Gastroesophageal sphincter (tissue), 3 donors: ENCODE measurements around the gene DAAM1.

Experiments used
- POLR2A ChIP-seq, 2 donors: fragments of 450-650 bp; IDR thresholded peaks; one replicate each; pipeline ENCODE4 v1.6.1; 2017; ENCODE audit warnings: antibody characterized with exemption in 2 of 2, mild to moderate bottlenecking in 2 of 2, moderate library complexity in 1 of 2
- POLR2AphosphoS5 ChIP-seq: sonication (generic); formaldehyde crosslinking; IDR thresholded peaks from one replicate; pipeline ENCODE4 v1.6.1; 2017; ENCODE audit warnings: antibody characterized with exemption
- TF ChIP-seq, protein P1 (sequence below), 4 experiments: fragments of 200-600 bp in 2 of 4; fragments of 450-650 bp in 2 of 4; sonication (generic) in 1 of 4; IDR thresholded peaks; one replicate each; pipeline ENCODE4 v1.5.1; 2017 to 2019; ENCODE audit warnings: antibody characterized with exemption in 4 of 4, mild to moderate bottlenecking in 2 of 4, moderate library complexity in 2 of 4

GRCh38 chr14:59184396-59184795 lies 4.1 kb upstream of the DAAM1 start:
- TF ChIP-seq, protein P1, sequence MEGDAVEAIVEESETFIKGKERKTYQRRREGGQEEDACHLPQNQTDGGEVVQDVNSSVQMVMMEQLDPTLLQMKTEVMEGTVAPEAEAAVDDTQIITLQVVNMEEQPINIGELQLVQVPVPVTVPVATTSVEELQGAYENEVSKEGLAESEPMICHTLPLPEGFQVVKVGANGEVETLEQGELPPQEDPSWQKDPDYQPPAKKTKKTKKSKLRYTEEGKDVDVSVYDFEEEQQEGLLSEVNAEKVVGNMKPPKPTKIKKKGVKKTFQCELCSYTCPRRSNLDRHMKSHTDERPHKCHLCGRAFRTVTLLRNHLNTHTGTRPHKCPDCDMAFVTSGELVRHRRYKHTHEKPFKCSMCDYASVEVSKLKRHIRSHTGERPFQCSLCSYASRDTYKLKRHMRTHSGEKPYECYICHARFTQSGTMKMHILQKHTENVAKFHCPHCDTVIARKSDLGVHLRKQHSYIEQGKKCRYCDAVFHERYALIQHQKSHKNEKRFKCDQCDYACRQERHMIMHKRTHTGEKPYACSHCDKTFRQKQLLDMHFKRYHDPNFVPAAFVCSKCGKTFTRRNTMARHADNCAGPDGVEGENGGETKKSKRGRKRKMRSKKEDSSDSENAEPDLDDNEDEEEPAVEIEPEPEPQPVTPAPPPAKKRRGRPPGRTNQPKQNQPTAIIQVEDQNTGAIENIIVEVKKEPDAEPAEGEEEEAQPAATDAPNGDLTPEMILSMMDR (IDR thresholded peaks at IDR 0.05) = no peak
- TF ChIP-seq POLR2AphosphoS5 (no peak), POLR2A (IDR thresholded peaks at IDR 0.05) (no peak)
